NCI-H526 treated with DMSO at 0.1 percent for 48 hours (cell line): ENCODE measurements around the gene BRIP1.
"Not testable (repeated sequence)": the region's sequence is repeated elsewhere in the genome, so short reads cannot be mapped to it uniquely, and the experiment has no call there.

Experiments used
- DNase-seq: peaks from one replicate; lab custom pipeline; 2025; lab: John Stamatoyannopoulos, UW

Gene BRIP1

GRCh38 chr17:61799812-61800484 lies 63.4 kb downstream of the BRIP1 start:
- DNase-seq = no peak

GRCh38 chr17:61797283-61797682 lies 66.0 kb downstream of the BRIP1 start:
- DNase-seq = no peak

- DNase-seq = no peak
These were observed 67.8 kb downstream of the BRIP1 start for GRCh38 chr17:61795546-61795945.

- DNase-seq = no peak
These were observed 68.5 kb downstream of the BRIP1 start for GRCh38 chr17:61794792-61795191.

- DNase-seq = no peak
These were observed 69.1 kb downstream of the BRIP1 start for GRCh38 chr17:61794242-61794641.

GRCh38 chr17:61793565-61793964 lies 69.8 kb downstream of the BRIP1 start:
- DNase-seq = no peak

GRCh38 chr17:61789872-61790271 lies 73.5 kb downstream of the BRIP1 start:
- DNase-seq = no peak

GRCh38 chr17:61786088-61786487 lies 77.2 kb downstream of the BRIP1 start:
- DNase-seq = no peak

- no peak for DNase-seq
These were observed 78.8 kb downstream of the BRIP1 start for GRCh38 chr17:61784510-61784909.

- no peak for DNase-seq
These were observed 79.6 kb downstream of the BRIP1 start for GRCh38 chr17:61783556-61784304.

GRCh38 chr17:61783120-61783519 lies 80.2 kb downstream of the BRIP1 start:
- no peak for DNase-seq

GRCh38 chr17:61782683-61783082 lies 80.6 kb downstream of the BRIP1 start:
- no peak for DNase-seq

- DNase-seq = no peak
These were observed 88.0 kb downstream of the BRIP1 start for GRCh38 chr17:61775364-61775763.

GRCh38 chr17:61774724-61775123 lies 88.6 kb downstream of the BRIP1 start:
- DNase-seq = no peak

- not testable (repeated sequence) for DNase-seq
These were observed 89.2 kb downstream of the BRIP1 start for GRCh38 chr17:61774087-61774486.

GRCh38 chr17:61770752-61771533 lies 92.4 kb downstream of the BRIP1 start:
- DNase-seq = no peak

- DNase-seq = no peak
These were observed 93.3 kb downstream of the BRIP1 start for GRCh38 chr17:61770043-61770442.

GRCh38 chr17:61768405-61768804 lies 94.9 kb downstream of the BRIP1 start:
- DNase-seq = no peak

- DNase-seq = no peak
These were observed 96.8 kb downstream of the BRIP1 start for GRCh38 chr17:61766520-61766919.

- DNase-seq = no peak
These were observed 98.5 kb downstream of the BRIP1 start for GRCh38 chr17:61764846-61765245.

- DNase-seq = no peak
These were observed 101.5 kb downstream of the BRIP1 start for GRCh38 chr17:61761827-61762226.

- DNase-seq = no peak
These were observed 104.0 kb downstream of the BRIP1 start for GRCh38 chr17:61759362-61759761.

GRCh38 chr17:61758430-61758829 lies 104.9 kb downstream of the BRIP1 start:
- DNase-seq = no peak
